Tibial nerve (tissue), 4 donors: ENCODE data around the gene BSPRY. TPM values are rescaled to one million over a fixed set of nuclear protein-coding genes. Genes with fewer than 3 reads are reported as not detected.
"Not testable (repeated sequence)": the region's sequence is repeated elsewhere in the genome, so short reads cannot be mapped to it uniquely, and the experiment has no call there.

Experiments
- DNase-seq, 2 donors: peaks; one replicate each; pipeline ENCODE4 v3.0.0-alpha.2; 2019; ENCODE audit warnings: low spot score in 2 of 2
- H3K27ac ChIP-seq, 4 donors: fragments of 200-600 bp; sonication (generic) in 3 of 4; one replicate each; pipeline ENCODE4 v1.5.1; 2017 to 2019; ENCODE audit warnings: mild to moderate bottlenecking in 1 of 4
- H3K27me3 ChIP-seq, 2 donors: fragments of 200-600 bp; sonication (generic) in 1 of 2; one replicate each; pipeline versions ENCODE4 v1.5.1 to v1.6.0; 2017 to 2019
- H3K36me3 ChIP-seq, 3 donors: fragments of 200-600 bp; sonication (generic); one replicate each; pipeline ENCODE4 v1.5.1; 2018 to 2019
- H3K4me1 ChIP-seq, 4 donors: fragments of 200-600 bp; sonication (generic) in 3 of 4; one replicate each; pipeline ENCODE4 v1.5.1; 2017 to 2019
- H3K4me3 ChIP-seq, 4 donors: fragments of 200-600 bp; sonication (generic) in 3 of 4; one replicate each; pipeline ENCODE4 v1.5.1; 2017 to 2019; ENCODE audit warnings: mild to moderate bottlenecking in 1 of 4, moderate library complexity in 1 of 4
- H3K9me3 ChIP-seq, 4 donors: fragments of 200-600 bp; sonication (generic) in 3 of 4; one replicate each; pipeline ENCODE4 v1.5.1; 2017 to 2019
- EP300 ChIP-seq, 2 donors: sonication (generic); formaldehyde crosslinking; IDR thresholded peaks; one replicate each; pipeline ENCODE4 v1.6.1; 2017; ENCODE audit warnings: antibody characterized with exemption in 2 of 2, mild to moderate bottlenecking in 1 of 2
- POLR2A ChIP-seq, 2 donors: fragments of 450-650 bp; IDR thresholded peaks; one replicate each; pipeline ENCODE4 v1.6.1; 2017; ENCODE audit warnings: antibody characterized with exemption in 2 of 2, mild to moderate bottlenecking in 2 of 2, moderate library complexity in 2 of 2
- WGBS, 2 donors: methylation state at CpG; one replicate each; pipeline ENCODE4 v1.1.5; 2018; 5-methylcytosine and 5-hydroxymethylcytosine counted together
- total RNA-seq, 4 donors: library from RNA; depleted of rRNA; stranded (reverse); fragments of >200 nt; gene quantifications; one replicate each; pipeline ENCODE4 v1.1.0, GENCODE V29; 2016
- TF ChIP-seq, protein P1 (sequence below), 5 experiments: fragments of 200-600 bp in 3 of 5; fragments of 450-650 bp in 2 of 5; sonication (generic) in 3 of 5; IDR thresholded peaks; one replicate each; pipeline ENCODE4 v1.5.1; 2016 to 2019; ENCODE audit warnings: antibody characterized with exemption in 5 of 5, mild to moderate bottlenecking in 3 of 5, moderate library complexity in 2 of 5

Gene BSPRY
- total RNA-seq, 4 donors from 2014 or later, result 0.21 to 0.59 (median 0.30) TPM; not detected in 1

DNA sequence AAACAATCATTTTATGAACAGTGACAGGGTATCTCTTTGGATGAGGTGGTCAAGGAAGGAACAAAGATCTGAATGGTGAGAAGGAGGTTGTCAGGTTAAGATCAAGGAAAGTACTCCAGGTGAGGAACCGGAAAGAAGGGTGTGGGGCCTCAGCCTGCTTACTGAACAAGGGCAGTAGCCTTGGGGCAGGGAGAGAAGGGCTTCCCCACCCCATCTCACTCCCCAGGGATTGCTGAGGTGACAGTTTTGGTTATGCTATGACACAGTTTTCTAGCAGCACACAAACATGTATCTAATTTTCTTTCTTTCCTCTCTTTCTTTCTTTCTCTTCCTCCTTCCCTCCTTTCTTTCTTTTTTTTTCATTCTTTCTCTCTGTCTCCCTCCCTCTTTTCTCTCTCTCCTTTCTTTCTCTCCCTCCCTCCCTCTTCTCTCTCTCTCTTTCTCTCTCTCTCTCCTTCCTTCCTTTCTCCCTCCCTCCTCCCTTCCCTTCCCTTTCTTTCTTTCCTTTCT, 31.6 kb downstream of the BSPRY start:
- H3K4me3 ChIP-seq, result no peak overlapping the region
- WGBS, 2 donors, result 45 to 50% methylated on average over 1 of the region's 1 CpG
- no peaks in the 10 kb centered on the region for H3K9me3 ChIP-seq
- H3K27me3 ChIP-seq, result no peaks in the 10 kb centered on the region
- peaks cover 0 to 7% (median 0%) of the 10 kb centered on the region in 3 donors for H3K36me3 ChIP-seq
- no peak overlapping the region for H3K27ac ChIP-seq
- H3K4me1 ChIP-seq, result peaks cover 0 to 6% (median 3%) of the 10 kb centered on the region in 4 donors
- TF ChIP-seq POLR2A (IDR thresholded peaks at IDR 0.05), result no peak
- no peak for TF ChIP-seq EP300 (IDR thresholded peaks at IDR 0.05)
- TF ChIP-seq, protein P1, sequence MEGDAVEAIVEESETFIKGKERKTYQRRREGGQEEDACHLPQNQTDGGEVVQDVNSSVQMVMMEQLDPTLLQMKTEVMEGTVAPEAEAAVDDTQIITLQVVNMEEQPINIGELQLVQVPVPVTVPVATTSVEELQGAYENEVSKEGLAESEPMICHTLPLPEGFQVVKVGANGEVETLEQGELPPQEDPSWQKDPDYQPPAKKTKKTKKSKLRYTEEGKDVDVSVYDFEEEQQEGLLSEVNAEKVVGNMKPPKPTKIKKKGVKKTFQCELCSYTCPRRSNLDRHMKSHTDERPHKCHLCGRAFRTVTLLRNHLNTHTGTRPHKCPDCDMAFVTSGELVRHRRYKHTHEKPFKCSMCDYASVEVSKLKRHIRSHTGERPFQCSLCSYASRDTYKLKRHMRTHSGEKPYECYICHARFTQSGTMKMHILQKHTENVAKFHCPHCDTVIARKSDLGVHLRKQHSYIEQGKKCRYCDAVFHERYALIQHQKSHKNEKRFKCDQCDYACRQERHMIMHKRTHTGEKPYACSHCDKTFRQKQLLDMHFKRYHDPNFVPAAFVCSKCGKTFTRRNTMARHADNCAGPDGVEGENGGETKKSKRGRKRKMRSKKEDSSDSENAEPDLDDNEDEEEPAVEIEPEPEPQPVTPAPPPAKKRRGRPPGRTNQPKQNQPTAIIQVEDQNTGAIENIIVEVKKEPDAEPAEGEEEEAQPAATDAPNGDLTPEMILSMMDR (IDR thresholded peaks at IDR 0.05), result no peak
- no peak for DNase-seq

DNA sequence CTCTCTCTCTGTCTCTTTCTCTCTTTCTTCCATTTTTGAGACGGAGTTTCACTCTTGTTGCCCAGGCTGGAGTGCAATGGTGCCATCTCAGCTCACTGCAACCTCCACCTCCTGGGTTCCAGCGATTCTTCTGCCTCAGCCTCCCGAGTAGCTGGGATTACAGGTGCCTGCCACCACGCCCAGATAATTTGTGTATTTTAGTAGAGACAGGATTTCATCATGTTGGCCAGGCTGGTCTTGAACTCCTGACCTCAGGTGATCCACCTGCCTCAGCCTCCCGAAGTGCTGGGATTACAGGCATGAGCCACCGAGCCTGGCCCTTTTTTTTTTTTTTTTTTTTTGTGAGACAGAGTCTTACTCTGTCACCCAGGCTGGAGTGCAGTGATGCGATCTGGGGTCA, 32.1 kb downstream of the BSPRY start:
- H3K27ac ChIP-seq, H3K9me3 ChIP-seq, DNase-seq, H3K4me1 ChIP-seq, H3K4me3 ChIP-seq, H3K27me3 ChIP-seq: not testable (repeated sequence)
- peaks cover 0 to 12% (median 0%) of the 10 kb centered on the region in 3 donors for H3K36me3 ChIP-seq
- 87 to 89% methylated on average over 7 of the region's 7 CpGs for WGBS, 2 donors

DNA sequence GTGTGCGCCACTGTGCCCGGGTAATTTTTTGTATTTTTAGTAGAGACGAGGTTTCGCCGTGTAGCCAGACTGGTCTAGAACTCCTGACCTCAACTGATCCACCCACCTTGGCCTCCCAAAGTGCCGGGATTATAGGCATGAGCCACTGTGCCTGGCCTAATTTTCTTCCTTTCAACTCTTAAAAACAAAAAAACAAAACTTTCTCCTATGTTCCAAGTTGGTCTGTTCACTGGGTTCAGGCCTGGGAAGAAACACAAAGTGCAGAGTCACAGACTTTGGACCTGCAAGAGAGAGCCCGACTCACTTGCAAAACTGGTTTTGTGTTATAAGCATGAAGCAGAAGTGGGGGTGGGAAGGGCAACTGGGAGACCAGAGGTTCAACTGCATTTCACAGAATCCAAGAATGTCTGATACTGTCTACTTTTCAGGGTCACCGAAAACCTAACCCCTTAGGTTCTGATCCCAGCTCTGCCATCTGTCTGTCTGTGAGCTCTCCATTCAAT, 32.6 kb downstream of the BSPRY start:
- Histone ChIP-seq H3K4me3 (no peak overlapping the region), H3K9me3 (no peaks in the 10 kb centered on the region), H3K27me3 (no peaks in the 10 kb centered on the region), H3K4me1 (no peaks in the 10 kb centered on the region), H3K27ac (no peak overlapping the region), H3K36me3 (peaks cover 0 to 18% (median 0%) of the 10 kb centered on the region in 3 donors)
- 73 to 86% methylated on average over 8 of the region's 8 CpGs for WGBS, 2 donors
- DNase-seq, result no peak
- TF ChIP-seq POLR2A (IDR thresholded peaks at IDR 0.05), result no peak
- no peak for TF ChIP-seq EP300 (IDR thresholded peaks at IDR 0.05)
- TF ChIP-seq, protein P1 (IDR thresholded peaks at IDR 0.05), result no peak

DNA sequence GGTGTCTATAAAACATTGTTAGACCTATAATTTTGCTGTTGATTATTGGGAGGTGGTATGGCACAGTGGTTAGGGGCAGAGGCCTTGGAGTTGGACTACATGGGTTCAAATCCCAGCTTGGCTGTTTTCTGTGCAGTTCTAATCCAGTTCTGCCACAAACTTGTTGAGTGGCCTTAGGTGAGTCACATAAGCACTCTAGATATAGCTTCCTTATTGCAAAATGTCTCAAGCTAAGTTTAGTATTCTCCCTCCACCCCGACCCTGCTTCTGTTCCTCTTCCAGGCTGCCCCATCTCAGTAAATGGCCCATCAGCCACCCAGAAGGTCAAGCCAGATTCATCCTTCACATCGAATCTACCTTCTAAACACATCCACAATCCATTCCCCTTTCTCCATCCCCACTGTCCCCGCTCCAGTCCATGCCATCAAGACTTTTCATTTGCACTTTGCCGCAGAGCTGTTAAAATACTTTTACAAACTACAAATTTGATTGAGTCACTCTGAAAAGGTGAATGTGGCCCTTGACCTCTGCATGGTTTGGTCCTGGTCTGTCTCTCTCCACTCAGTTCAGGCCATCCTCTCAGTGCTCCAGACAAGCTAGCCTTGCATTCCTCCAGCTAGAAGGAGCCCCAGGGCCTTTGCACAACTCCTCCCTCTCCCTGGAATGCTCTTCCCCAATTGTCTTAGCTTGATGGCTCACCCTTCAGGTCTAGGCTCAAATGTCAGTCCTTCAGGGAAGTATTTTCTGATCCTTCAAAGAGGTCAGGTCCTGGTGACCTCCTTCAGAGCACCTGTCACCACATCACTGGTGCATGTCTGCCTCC, 37.4 kb downstream of the BSPRY start:
- 87 to 90% methylated on average over 4 of the region's 4 CpGs for WGBS, 2 donors
- DNase-seq, result no peak
- Histone ChIP-seq H3K4me3 (no peak overlapping the region), H3K4me1 (no peaks in the 10 kb centered on the region), H3K27ac (no peak overlapping the region), H3K9me3 (no peaks in the 10 kb centered on the region), H3K27me3 (no peaks in the 10 kb centered on the region), H3K36me3 (peaks cover 0 to 66% (median 5%) of the 10 kb centered on the region in 3 donors)
- TF ChIP-seq POLR2A (IDR thresholded peaks at IDR 0.05), result no peak
- TF ChIP-seq, protein P1 (IDR thresholded peaks at IDR 0.05), result no peak
- no peak for TF ChIP-seq EP300 (IDR thresholded peaks at IDR 0.05)

DNA sequence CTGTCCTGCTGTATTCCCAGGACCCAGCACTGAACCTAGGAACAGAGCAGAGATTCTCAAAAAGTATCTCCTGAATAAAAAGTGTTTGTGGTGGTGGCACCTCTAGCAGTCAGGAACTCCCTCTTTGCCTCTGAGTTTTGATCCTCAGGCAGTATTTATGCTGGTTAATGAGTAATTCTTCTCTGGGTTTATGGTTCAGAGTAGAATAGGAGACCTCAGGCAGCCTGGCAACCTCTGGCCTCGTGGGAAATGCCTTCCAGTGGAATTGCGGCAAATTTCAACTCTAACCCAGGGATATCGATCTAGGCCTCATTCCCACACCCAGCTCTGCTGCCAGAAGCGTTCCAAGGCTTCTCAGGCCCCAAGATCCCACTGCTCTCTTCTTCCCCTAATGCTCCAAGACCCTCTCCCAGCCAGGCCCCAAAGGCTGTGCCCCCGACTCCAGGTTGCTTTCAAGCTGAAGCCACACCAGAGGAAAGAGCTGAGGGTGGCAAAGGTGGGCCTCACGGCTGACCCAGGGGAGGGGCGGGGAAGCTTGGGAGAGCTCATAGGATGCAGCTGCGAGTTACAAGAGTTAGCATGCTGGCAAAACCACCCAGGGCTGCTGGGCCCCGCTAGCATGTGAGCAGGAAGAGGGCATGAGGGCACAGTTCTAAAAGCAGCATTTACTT, 38.4 kb downstream of the BSPRY start:
- Histone ChIP-seq H3K4me3 (no peak overlapping the region), H3K27me3 (no peaks in the 10 kb centered on the region), H3K9me3 (no peaks in the 10 kb centered on the region), H3K36me3 (peaks cover 0 to 75% (median 9%) of the 10 kb centered on the region in 3 donors), H3K27ac (no peak overlapping the region), H3K4me1 (no peaks in the 10 kb centered on the region)
- DNase-seq, result no peak
- TF ChIP-seq EP300 (IDR thresholded peaks at IDR 0.05) (no peak), POLR2A (IDR thresholded peaks at IDR 0.05) (no peak)
- TF ChIP-seq, protein P1 (IDR thresholded peaks at IDR 0.05), result no peak
- 70 to 72% methylated on average over 9 of the region's 9 CpGs for WGBS, 2 donors
